ENCODE data around the gene SH3GL1.

- no peak for TF ChIP-seq PKNOX1 (IDR thresholded peaks at IDR 0.05)
- TF ChIP-seq FOXA1 (IDR thresholded peaks at IDR 0.05), result no peak
- no peak for TF ChIP-seq FOXM1 (IDR thresholded peaks at IDR 0.05; ENCODE audit: borderline replicate concordance)
- TF ChIP-seq BHLHE40 (IDR thresholded peaks at IDR 0.05; ENCODE audit: borderline replicate concordance), result no peak
- no peak for TF ChIP-seq TARDBP (IDR thresholded peaks at IDR 0.05)
- no peak for TF ChIP-seq ZNF384 (IDR thresholded peaks at IDR 0.05)
- no peak for TF ChIP-seq SUZ12 (IDR thresholded peaks at IDR 0.05)
- TF ChIP-seq HDGF (IDR thresholded peaks at IDR 0.05; ENCODE audit: borderline replicate concordance), result no peak
- no peak for TF ChIP-seq ARNT (IDR thresholded peaks at IDR 0.05)
- TF ChIP-seq L3MBTL2 (conservative IDR thresholded peaks at IDR 0.05), result no peak
- TF ChIP-seq SP1 (IDR thresholded peaks at IDR 0.05), result no peak
Measured at GRCh38 chr19:4316956-4317355, 83.4 kb downstream of the SH3GL1 start.

Measured in HEK293T (cell line).